Measurements from ENCODE around the gene CD80.

DNA sequence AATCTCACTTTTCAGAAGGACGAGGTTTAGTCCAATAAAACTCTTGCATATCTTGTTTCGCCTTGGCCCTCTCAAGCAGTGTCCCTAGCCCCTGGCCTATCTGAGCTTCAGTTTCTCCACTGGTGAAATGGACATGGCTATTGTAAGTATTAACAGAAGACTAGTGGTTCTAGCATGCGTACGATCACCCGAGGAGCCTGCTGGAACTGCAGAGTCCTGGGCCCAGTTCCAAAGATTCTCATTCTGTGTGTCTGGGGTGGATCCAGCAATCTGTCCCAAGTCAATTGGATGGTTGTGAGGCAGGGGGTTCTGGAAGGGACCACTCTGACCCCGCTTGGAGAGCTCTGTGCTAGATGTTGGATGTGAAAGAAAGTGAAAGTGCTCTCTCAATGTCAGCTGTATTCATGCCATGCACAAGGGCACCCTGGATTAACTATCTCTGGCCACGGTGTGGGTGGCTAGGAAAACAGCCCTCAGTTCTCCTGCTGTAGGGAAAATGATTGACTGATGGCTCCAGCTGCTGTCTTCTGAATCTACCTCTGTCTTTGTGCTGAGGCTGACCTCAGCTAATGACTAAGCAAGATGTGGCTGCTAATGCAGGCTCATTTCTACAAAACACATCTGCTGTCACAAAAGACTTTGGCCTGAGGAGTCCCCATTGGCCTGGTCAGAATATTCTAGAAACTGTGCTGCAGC is 36.4 kb upstream of the CD80 start:
- no peak for TF ChIP-seq POLR2A (IDR thresholded peaks at IDR 0.05)
- TF ChIP-seq, protein P1, sequence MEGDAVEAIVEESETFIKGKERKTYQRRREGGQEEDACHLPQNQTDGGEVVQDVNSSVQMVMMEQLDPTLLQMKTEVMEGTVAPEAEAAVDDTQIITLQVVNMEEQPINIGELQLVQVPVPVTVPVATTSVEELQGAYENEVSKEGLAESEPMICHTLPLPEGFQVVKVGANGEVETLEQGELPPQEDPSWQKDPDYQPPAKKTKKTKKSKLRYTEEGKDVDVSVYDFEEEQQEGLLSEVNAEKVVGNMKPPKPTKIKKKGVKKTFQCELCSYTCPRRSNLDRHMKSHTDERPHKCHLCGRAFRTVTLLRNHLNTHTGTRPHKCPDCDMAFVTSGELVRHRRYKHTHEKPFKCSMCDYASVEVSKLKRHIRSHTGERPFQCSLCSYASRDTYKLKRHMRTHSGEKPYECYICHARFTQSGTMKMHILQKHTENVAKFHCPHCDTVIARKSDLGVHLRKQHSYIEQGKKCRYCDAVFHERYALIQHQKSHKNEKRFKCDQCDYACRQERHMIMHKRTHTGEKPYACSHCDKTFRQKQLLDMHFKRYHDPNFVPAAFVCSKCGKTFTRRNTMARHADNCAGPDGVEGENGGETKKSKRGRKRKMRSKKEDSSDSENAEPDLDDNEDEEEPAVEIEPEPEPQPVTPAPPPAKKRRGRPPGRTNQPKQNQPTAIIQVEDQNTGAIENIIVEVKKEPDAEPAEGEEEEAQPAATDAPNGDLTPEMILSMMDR (IDR thresholded peaks at IDR 0.05) = no peak

All from esophagus squamous epithelium (tissue), 4 donors.